ENCODE measurements around the gene ASIC4.

Gene ASIC4

GRCh38 chr2:219560037-219560892, 46.0 kb downstream of the ASIC4 start:
- peak; percentile 33 for TF ChIP-seq CTCF (IDR thresholded peaks at IDR 0.05; ENCODE audit: insufficient read depth, missing control alignments)
- peak; percentile 62 for DNase-seq (ENCODE audit: insufficient read length, low spot score)

GRCh38 chr2:219560893-219561178, 46.6 kb downstream of the ASIC4 start:
- FAIRE-seq, result no peak

More at GRCh38 chr2:219560037-219560892, 46.0 kb downstream of the ASIC4 start:
- FAIRE-seq, result no peak

GRCh38 chr2:219561179-219562048, 47.1 kb downstream of the ASIC4 start:
- DNase-seq (ENCODE audit: insufficient read length, low spot score), result no peak
- FAIRE-seq, result no peak
- no peak for TF ChIP-seq CTCF (IDR thresholded peaks at IDR 0.05; ENCODE audit: insufficient read depth, missing control alignments)

More at GRCh38 chr2:219560893-219561178, 46.6 kb downstream of the ASIC4 start:
- DNase-seq (ENCODE audit: insufficient read length, low spot score), result no peak
- TF ChIP-seq CTCF (IDR thresholded peaks at IDR 0.05; ENCODE audit: insufficient read depth, missing control alignments), result no peak

GRCh38 chr2:219562049-219563020, 48.1 kb downstream of the ASIC4 start:
- DNase-seq (ENCODE audit: insufficient read length, low spot score) (no peak), FAIRE-seq (no peak)
- no peak for TF ChIP-seq CTCF (IDR thresholded peaks at IDR 0.05; ENCODE audit: insufficient read depth, missing control alignments)

GRCh38 chr2:219563271-219563928, 49.1 kb downstream of the ASIC4 start:
- no peak for DNase-seq (ENCODE audit: insufficient read length, low spot score)
- FAIRE-seq, result no peak
- no peak for TF ChIP-seq CTCF (IDR thresholded peaks at IDR 0.05; ENCODE audit: insufficient read depth, missing control alignments)
